Thyroid gland (tissue), 4 donors: ENCODE results near the gene CEACAM4. TPM values are rescaled to one million over a fixed set of nuclear protein-coding genes. Genes with fewer than 3 reads are reported as not detected.
"Not testable (repeated sequence)": the region's sequence is repeated elsewhere in the genome, so short reads cannot be mapped to it uniquely, and the experiment has no call there.

Experiments
- DNase-seq, 2 donors: peaks; one replicate each; pipeline ENCODE4 v3.0.0-alpha.2; 2019
- H3K27ac ChIP-seq, 3 donors: fragments of 200-600 bp; sonication (generic); 1 replicate in 2 of 3; 2 replicates in 1 of 3; pipeline ENCODE4 v1.5.1; 2016 to 2019; ENCODE audit warnings: mild to moderate bottlenecking in 1 of 3, moderate library complexity in 1 of 3
- H3K27me3 ChIP-seq: fragments of 200-600 bp; sonication (generic); one replicate; pipeline ENCODE4 v1.5.1; 2019
- H3K36me3 ChIP-seq, 2 donors: fragments of 200-600 bp; sonication (generic); one replicate each; pipeline ENCODE4 v1.5.1; 2016 to 2019
- H3K4me1 ChIP-seq, 2 donors: fragments of 200-600 bp; sonication (generic); one replicate each; pipeline ENCODE4 v1.5.1; 2017 to 2019
- H3K4me3 ChIP-seq, 3 donors: fragments of 200-600 bp; sonication (generic); replicated peaks in 1 of 3; 1 replicate in 2 of 3; 2 replicates in 1 of 3; pipeline ENCODE4 v1.5.1; 2016; ENCODE audit warnings: mild to moderate bottlenecking in 1 of 3
- H3K9me3 ChIP-seq: fragments of 200-600 bp; sonication (generic); one replicate; pipeline ENCODE4 v1.5.1; 2017
- CTCF ChIP-seq, 6 experiments: fragments of 200-600 bp in 3 of 6; fragments of 450-650 bp in 3 of 6; sonication (generic) in 3 of 6; IDR thresholded peaks; one replicate each; pipeline ENCODE4 v1.5.1; 2016 to 2019; ENCODE audit warnings: antibody characterized with exemption in 6 of 6, mild to moderate bottlenecking in 2 of 6, inconsistent platforms in 1 of 6, moderate library complexity in 1 of 6
- POLR2A ChIP-seq, 2 donors: fragments of 450-650 bp; IDR thresholded peaks; one replicate each; pipeline ENCODE4 v1.6.1; 2017; ENCODE audit warnings: antibody characterized with exemption in 2 of 2, mild to moderate bottlenecking in 2 of 2, moderate library complexity in 1 of 2
- WGBS, 2 donors: methylation state at CpG; one replicate each; pipeline ENCODE4 v1.1.5; 2017; 5-methylcytosine and 5-hydroxymethylcytosine counted together
- intact Hi-C: fragments of 100-400 bp; cut with DNase I; formaldehyde crosslinking; loops from one replicate; pipeline ENCODE4 v1.15.1; 2023
- total RNA-seq, 4 donors: library from RNA; depleted of rRNA; stranded (reverse); fragments of >200 nt; gene quantifications; one replicate each; pipeline ENCODE4 v1.2.3, GENCODE V29; 2016

The CEACAM4 gene
- total RNA-seq, 4 donors from 2014 or later = 0.73 to 3.5 TPM; not detected in 2

DNA sequence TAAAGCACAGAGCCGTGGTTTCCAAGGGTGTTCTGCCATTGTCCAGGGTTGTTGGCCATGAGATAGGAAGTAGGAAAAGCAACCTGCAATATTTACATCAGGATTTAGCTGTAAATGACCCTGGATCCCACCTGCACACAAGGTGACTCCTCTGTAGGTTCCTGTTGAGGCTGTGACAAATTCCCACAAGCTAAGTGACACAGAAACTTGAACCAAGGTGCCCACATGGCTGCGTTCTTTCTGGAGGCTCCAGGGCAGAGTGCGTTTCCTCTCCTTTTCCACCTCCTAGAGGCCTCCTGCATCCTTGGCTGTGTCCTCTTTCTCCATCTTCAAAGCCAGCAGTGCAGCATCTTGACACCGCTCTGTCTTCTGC is 39.0 kb downstream of the CEACAM4 start:
- H3K27ac ChIP-seq = no peak overlapping the region
- H3K9me3 ChIP-seq = no peaks in the 10 kb centered on the region
- intact Hi-C loops = no loop called here
- H3K4me1 ChIP-seq = no peaks in the 10 kb centered on the region
- H3K4me3 ChIP-seq = no peak overlapping the region
- no peak for DNase-seq
- H3K36me3 ChIP-seq = no peaks in the 10 kb centered on the region
- TF ChIP-seq POLR2A (IDR thresholded peaks at IDR 0.05) (no peak), CTCF (IDR thresholded peaks at IDR 0.05) (no peak)
- H3K27me3 ChIP-seq = no peaks in the 10 kb centered on the region
- 70 to 73% methylated on average over 4 of the region's 4 CpGs for WGBS, 2 donors

DNA sequence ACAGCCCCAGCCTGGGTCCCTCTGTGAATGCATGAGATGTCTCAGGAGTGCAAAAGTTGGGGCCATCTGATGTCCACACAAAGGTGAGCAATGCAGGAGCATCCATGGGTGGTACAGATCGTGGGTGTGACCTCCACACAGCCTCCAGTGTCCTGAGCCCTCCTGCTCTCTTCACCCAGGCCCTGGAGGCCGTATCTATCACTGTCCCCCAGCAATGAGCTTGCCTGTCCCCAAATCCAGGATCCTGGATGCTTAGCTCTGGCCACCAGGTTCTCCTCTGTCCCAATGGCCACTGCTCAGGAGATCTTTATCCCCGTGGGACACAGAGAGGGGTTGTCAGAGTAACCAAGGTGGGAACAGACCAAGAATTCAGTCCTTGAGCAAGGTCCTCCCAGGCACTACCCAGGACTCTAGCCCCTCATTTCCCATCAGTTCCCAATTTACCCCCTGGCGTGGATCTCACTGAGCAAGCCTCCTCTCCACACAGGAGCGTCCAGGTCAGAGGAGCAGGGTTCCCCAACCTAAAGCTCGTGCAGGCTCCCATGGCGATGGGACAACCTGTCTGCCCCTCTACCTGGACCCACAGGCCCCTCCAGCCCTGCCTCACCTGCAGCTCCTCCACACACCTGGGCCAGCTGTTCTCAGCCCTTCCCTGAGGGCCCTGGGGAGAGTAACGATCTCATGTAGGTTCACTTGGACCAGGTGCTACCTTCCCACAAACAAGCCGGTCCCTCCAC is 39.6 kb downstream of the CEACAM4 start:
- Histone ChIP-seq H3K36me3 (no peaks in the 10 kb centered on the region), H3K9me3 (no peaks in the 10 kb centered on the region), H3K4me3 (no peak overlapping the region), H3K27ac (no peak overlapping the region), H3K4me1 (no peaks in the 10 kb centered on the region), H3K27me3 (no peaks in the 10 kb centered on the region)
- TF ChIP-seq POLR2A (IDR thresholded peaks at IDR 0.05) (no peak), CTCF (IDR thresholded peaks at IDR 0.05) (no peak)
- intact Hi-C loops = no loop called here
- 65 to 66% methylated on average over 7 of the region's 9 CpGs for WGBS, 2 donors
- DNase-seq = no peak

DNA sequence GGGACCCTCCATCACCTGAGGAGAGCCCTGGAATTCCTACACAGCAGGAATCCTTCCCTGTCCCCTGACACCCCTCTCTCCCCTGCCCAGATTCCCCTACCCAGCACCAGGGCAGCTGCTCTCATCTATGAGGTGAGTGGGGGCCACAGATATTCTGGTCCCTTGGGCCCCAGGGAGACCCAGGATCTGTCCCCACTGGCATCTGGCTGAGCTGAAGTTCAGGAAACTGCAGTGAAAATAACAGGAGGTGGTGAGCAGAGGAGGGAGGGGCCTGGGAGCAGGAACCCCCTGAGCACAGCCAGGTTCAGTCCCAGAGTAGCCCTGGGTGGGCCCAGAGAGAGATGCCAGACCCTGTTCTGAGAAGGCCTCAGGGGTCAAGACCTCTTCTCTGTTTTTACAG is 40.8 kb downstream of the CEACAM4 start:
- no peak overlapping the region for H3K27ac ChIP-seq
- no peaks in the 10 kb centered on the region for H3K36me3 ChIP-seq
- TF ChIP-seq POLR2A (IDR thresholded peaks at IDR 0.05) (no peak), CTCF (IDR thresholded peaks at IDR 0.05) (no peak)
- H3K4me3 ChIP-seq = no peak overlapping the region
- no peaks in the 10 kb centered on the region for H3K4me1 ChIP-seq
- no peaks in the 10 kb centered on the region for H3K9me3 ChIP-seq
- H3K27me3 ChIP-seq = no peaks in the 10 kb centered on the region
- no peak for DNase-seq
- intact Hi-C loops = no loop called here

DNA sequence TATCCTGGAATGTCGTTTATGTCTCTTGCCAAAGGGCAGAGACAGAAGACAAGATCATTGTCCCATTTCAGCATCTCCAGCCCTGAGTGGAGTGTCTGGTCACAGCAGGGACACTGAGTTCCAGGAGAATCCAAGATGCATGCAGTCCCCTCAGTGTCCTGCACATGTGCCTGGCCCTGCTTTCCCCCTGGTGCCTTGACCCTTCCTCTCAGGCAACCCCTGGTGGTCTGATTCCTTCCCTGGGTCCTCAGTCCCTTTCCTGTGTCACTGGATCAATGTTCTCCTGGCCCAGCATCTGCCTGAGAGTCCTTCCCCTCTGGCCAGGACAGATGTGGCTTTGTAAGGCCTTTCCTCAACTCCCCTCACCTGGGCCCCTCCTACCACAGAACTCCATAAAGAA is 41.9 kb downstream of the CEACAM4 start:
- H3K4me1 ChIP-seq = no peaks in the 10 kb centered on the region
- DNase-seq = no peak
- no peaks in the 10 kb centered on the region for H3K36me3 ChIP-seq
- no peak overlapping the region for H3K27ac ChIP-seq
- 75 to 100% methylated on average over 1 of the region's 1 CpG for WGBS, 2 donors
- no peaks in the 10 kb centered on the region for H3K9me3 ChIP-seq
- no peak for TF ChIP-seq POLR2A (IDR thresholded peaks at IDR 0.05)
- no peak for TF ChIP-seq CTCF (IDR thresholded peaks at IDR 0.05)
- intact Hi-C loops = no loop called here
- H3K27me3 ChIP-seq = no peaks in the 10 kb centered on the region
- no peak overlapping the region for H3K4me3 ChIP-seq

- intact Hi-C loops = no loop called here
- no peak overlapping the region for H3K27ac ChIP-seq
- no peak overlapping the region for H3K4me3 ChIP-seq
- H3K36me3 ChIP-seq = no peaks in the 10 kb centered on the region
- WGBS, 2 donors = 57 to 59% methylated on average over 6 of the region's 6 CpGs
- TF ChIP-seq CTCF (IDR thresholded peaks at IDR 0.05) (no peak), POLR2A (IDR thresholded peaks at IDR 0.05) (no peak)
- H3K9me3 ChIP-seq = no peaks in the 10 kb centered on the region
- no peaks in the 10 kb centered on the region for H3K27me3 ChIP-seq
- no peaks in the 10 kb centered on the region for H3K4me1 ChIP-seq
- DNase-seq = no peak
Observed at GRCh38 chr19:41584260-41584810, 42.5 kb downstream of the CEACAM4 start.

DNA sequence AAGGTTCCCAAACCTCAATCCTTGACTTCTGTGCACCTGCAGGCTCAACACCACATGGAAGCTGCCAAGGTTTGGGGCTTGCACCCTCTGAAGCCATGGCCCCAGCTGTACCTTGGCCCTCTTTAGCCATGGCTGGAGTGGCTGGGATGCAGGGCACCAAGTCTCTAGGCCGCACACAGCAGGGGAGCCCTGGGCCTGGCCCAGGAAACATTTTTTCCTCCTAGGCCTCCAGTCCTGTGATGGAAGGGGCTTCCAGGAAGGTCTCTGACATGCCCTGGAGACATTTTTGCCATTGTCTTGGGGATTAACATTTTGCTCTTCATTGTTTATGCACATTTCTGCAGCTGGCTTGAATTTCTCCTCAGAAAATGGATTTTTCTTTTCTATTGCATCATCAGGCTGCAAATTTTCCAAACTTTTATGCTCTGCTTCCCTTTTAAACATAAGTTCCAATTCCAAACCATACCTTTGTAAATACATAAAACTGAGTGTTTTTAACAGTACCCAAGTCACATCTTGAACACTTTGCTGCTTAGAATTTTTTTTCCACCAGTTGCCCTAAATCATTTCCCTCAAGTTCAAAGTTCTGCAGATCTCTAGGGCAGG is 44.2 kb downstream of the CEACAM4 start:
- H3K4me1 ChIP-seq, H3K4me3 ChIP-seq, H3K27ac ChIP-seq, H3K36me3 ChIP-seq, H3K27me3 ChIP-seq, intact Hi-C loops, DNase-seq, H3K9me3 ChIP-seq: not testable (repeated sequence)
- WGBS, 2 donors = 100% methylated on average over 1 of the region's 1 CpG

- H3K36me3 ChIP-seq, intact Hi-C loops, DNase-seq, H3K27ac ChIP-seq, H3K4me1 ChIP-seq, H3K27me3 ChIP-seq, H3K9me3 ChIP-seq, H3K4me3 ChIP-seq: not testable (repeated sequence)
- 57 to 65% methylated on average over 4 of the region's 4 CpGs for WGBS, 2 donors
Observed at GRCh38 chr19:41581068-41581467, 45.8 kb downstream of the CEACAM4 start.
